IPS-18a (cell line): ENCODE results near the gene CEBPZOS.

Experiments used
- H3K27ac ChIP-seq: one replicate; pipeline ENCODE4 v1.5.1; 2013; ENCODE audit warnings: low read length
- H3K27me3 ChIP-seq: one replicate; pipeline ENCODE4 v1.6.1; 2013; ENCODE audit warnings: mild to moderate bottlenecking, low read length; ENCODE audit not compliant: control insufficient read depth, insufficient read depth
- H3K36me3 ChIP-seq: one replicate; pipeline ENCODE4 v1.6.1; 2013; ENCODE audit warnings: low read depth, low read length; ENCODE audit not compliant: control insufficient read depth
- H3K4me1 ChIP-seq: one replicate; pipeline ENCODE4 v1.6.1; 2013; ENCODE audit warnings: low read depth, low read length; ENCODE audit not compliant: control insufficient read depth
- H3K4me3 ChIP-seq: one replicate; pipeline ENCODE4 v1.5.1; 2013; ENCODE audit warnings: low read length
- H3K9ac ChIP-seq: one replicate; pipeline ENCODE4 v1.6.1; 2013; ENCODE audit warnings: mild to moderate bottlenecking, low read length, moderate library complexity
- H3K9me3 ChIP-seq: one replicate; pipeline ENCODE4 v1.6.1; 2013; ENCODE audit warnings: low read depth, low read length; ENCODE audit not compliant: control insufficient read depth

Gene CEBPZOS

DNA sequence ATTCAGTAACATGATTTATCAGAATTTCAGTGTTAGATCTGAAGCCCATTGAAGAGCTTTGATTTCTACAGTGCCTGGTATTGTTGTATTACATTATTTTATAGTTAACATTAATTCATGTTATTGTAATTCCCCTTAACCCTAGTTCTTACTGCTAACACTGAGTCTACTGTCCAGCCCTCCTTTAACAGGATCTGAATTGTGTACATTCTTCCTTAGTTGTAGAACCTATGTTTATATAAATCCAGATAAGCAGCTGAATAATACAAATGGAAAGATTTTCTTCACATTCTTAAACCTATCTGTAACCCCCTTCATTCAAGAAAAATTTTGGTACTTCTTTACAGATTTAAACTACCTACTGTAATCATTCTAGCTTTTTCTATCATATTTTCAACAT is 49.9 kb downstream of the CEBPZOS start:
- Histone ChIP-seq H3K27ac (no peak overlapping the region), H3K27me3 (no peaks in the 10 kb centered on the region), H3K9ac (no peak overlapping the region), H3K4me1 (no peaks in the 10 kb centered on the region), H3K36me3 (peaks cover 94% of the 10 kb centered on the region), H3K9me3 (no peaks in the 10 kb centered on the region), H3K4me3 (no peak overlapping the region)

DNA sequence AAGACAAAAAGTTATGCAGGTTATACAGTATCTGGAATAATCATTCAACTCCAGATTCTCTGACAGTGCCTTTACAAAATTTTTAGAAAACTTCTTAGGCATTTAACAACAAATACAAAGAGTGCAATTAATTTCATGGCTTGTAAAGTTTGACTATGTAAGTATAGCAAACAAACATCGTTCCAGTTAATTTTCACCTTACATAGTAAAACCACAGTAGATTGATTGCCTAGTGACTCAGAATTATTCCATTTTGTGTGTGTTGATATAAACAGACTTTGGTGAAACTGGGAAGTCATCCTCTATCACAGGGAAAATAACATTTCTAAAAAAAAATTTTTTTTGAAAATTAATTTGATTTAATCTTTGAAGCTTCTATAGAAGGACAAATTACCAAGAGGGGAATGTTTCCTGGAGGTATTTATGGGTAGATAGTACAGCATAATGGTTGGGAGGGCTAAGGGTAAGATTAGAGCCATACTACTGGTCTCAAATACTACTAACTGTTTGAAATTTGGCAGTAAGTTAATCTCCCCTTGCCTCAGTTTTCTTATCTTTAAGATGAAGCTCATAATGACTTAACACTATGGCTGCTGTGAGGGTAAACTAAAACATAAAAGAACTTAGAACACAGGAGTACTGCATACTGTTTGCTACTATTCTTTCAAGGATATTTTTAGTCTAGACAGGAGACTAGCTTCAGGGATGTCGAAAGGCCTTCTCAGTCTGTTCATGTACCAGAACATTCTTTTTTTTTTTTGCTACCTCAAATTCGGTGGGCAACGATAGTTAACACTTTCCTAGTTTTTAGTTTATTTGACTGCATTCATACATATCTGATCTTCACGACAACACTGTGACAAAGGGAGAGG is 54.8 kb downstream of the CEBPZOS start:
- no peak overlapping the region for H3K4me3 ChIP-seq
- H3K4me1 ChIP-seq: no peaks in the 10 kb centered on the region
- no peak overlapping the region for H3K27ac ChIP-seq
- H3K27me3 ChIP-seq: no peaks in the 10 kb centered on the region
- H3K36me3 ChIP-seq: peaks cover 96% of the 10 kb centered on the region
- no peaks in the 10 kb centered on the region for H3K9me3 ChIP-seq
- no peak overlapping the region for H3K9ac ChIP-seq
